ENCODE data around the gene ARHGEF4.

ARHGEF4 gene

GRCh38 chr2:131085646-131086045 lies 248.9 kb downstream of the ARHGEF4 start:
- DNase-seq (ENCODE audit: low read depth in 2 of 2): no peak

DNA sequence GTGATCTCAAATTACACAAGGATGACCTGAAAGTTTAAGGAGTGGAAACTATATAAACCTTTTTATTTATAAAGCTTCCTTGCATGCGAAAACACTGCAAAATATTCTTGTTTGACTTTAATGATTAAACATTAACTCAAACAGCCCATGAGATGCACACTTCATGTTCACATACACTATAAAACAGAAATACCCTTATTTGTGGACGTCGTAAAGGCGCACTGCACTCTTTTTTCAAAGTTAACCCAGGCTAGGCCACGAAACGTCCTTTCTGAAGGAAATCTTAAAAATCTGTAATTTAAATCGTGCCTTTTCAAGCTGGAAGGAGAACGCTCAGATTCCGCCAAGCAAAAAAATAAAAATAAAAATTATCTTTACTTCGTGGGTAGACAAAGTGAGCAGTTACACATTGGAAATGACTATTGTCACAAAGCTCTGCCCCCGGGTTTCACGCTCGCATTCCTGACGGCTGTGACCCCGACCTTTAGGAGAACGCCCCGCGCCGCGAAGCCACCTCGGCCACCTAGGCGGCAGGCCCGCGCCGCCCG lies 255.8 kb downstream of the ARHGEF4 start:
- no peak for DNase-seq (ENCODE audit: low read depth in 2 of 2)

DNA sequence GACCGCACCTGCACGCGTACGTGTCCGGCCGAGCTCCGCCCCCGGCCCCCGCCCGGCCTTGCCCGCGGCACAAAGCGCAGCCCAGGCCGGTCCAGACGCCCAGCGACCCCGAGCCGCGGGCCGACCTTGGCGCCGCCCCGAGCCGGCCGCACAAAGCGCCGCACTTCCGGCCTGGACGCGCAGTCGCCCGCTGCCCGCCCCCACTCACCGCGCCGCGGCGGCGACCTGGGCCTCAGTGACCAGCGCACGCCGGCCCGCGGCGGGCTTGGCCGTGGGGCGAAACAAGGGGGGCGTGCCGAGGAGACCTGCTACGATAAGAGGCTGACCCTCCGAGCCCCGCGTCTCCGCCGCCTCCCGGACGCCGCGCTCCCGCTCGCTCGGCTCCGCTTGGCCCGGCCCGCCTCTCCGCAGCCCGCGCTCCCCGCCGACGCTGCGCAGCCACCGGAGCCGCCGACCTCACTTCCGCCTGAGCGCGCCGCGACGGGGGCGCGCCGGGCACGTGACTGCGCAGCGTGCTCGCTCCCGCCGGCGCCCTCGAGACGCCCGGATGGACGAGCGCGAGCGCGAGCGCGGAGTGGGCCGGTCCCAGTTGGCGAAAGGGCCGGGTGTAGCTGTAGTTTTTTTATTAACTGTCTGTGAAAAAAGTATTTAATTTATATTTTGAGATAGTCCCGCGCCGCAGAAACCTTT lies 256.4 kb downstream of the ARHGEF4 start, which contains the start of gene FAM168B:
Gene FAM168B, minus strand, starts transcription at position 455 of the 690 bp plus-strand sequence. CDS start 10,814 bp downstream, outside the sequence.
- peak; percentile 77 to 80 for DNase-seq (ENCODE audit: low read depth in 2 of 2)

GRCh38 chr2:131093696-131094462 lies 257.2 kb downstream of the ARHGEF4 start:
- DNase-seq (ENCODE audit: low read depth in 2 of 2): no peak

DNA sequence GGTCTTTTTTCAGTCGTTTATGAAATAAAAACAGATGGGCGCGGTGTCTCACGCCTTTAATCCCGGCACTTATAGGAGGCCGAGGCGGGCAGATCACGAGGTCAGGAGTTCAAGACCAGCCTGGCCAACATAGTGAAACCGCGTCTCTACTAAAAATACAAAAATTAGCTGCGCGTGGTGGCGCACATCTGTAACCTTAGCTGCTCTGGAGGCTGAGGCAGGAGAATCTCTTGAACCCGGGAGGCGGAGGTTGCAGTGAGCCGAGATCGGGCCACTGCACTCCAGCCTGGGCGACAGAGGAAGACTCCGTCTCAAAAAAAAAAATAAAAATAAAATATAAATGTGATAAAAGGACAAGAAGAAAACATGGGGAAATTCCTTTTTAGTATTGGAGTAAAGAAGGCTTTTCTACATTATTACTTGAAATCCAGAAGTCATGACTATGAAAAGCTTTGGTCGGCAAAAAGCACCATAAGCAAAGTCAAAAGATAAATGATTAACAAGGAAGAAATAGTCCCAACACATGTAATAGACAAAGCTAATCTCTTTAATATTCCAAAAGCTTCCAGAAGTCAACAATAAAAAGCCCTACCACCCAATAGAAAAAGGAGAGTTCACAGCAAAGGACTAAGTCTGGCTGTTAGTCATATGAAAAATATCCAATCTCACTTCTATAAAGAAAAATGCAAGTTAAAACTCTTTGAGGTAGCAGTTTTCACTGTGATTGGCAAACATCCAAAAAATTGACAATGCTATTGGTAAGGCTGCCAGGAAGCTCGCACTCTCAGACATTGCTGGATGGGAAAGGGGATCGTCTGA lies 258.0 kb downstream of the ARHGEF4 start:
- DNase-seq (ENCODE audit: low read depth in 2 of 2): no peak

Data from activated CD4-positive, alpha-beta T cell treated with anti-CD3 and anti-CD28 coated beads for 24 hours (primary cell).